Stimulated activated CD8-positive, alpha-beta memory T cell treated with anti-CD3 and anti-CD28 coated beads, Interleukin-4, amount 100 ng/mL, for 4 hours (primary cell): Measurements from ENCODE around the gene D2HGDH.
"Not testable (repeated sequence)": the region's sequence is repeated elsewhere in the genome, so short reads cannot be mapped to it uniquely, and the experiment has no call there.

Source experiments
- DNase-seq, 2 donors: peaks; one replicate each; pipeline ENCODE4 v3.0.0-alpha.2; 2020; ENCODE audit warnings: low read depth in 2 of 2, low spot score in 1 of 2

Gene D2HGDH

DNA sequence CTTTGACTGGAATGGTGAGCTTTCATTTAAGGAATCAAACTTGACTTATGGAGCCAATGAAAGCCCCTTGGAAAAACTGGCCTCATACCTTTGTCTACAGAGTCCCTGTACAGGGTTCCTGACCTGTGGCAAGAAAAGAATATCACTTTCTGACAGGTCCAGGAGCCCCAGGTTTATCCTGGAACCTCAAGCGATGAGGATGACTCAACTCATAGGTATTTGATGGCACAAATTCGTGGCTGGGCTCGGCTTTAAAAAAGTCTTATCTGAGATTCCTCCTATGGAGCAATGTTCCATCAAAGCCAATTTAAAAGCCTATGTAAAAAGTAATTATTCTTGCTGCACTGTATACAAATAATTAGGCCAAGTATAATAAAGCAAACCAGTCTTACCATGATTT is 57.0 kb downstream of the D2HGDH start:
- DNase-seq: not testable (repeated sequence)

DNA sequence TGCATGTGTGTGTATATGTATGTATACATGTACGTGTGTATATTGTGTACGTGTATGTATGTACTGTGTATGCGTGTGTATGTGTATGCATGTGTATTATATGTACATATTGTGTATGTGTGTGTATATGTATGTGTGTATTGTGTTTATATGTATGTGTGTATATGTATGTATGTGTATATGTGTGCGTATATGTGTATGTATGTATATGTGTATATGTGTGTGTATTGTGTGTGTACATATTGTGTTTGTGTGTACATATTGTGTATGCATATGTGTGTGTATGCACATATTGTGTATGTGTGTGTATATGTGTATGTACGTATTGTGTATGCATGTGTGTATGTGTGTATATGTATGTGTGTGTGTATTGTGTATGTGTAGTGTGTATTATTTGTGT is 59.0 kb downstream of the D2HGDH start:
- DNase-seq: no peak

DNA sequence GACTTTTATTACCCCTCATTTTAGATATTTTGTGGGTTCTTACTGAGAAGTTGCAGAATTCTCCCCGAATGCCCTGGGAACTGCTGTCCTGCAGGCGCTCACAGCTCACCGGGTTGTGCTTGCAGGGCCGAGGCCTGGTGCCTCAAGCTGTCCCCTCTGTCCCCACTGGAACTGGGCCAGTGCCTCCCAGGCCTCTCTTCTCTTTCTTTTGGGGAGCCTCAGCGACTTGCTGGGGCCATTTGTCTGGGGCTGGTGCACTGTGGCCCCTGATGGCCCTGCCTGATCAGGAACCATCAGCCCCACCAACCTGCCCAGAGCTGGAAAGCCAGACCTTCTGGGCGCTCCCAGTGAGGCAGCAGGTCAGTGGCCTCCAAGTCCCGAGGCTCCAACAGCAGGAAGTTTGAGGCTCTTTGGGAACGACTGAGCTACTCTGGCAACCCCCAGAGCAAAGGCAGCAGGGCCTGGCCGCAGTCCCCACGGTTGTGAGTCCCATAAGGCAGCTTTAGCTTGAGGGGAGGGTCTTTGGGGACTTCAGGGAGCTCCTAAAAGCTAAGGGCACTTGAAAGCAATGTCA is 59.9 kb downstream of the D2HGDH start:
- no peak for DNase-seq

DNA sequence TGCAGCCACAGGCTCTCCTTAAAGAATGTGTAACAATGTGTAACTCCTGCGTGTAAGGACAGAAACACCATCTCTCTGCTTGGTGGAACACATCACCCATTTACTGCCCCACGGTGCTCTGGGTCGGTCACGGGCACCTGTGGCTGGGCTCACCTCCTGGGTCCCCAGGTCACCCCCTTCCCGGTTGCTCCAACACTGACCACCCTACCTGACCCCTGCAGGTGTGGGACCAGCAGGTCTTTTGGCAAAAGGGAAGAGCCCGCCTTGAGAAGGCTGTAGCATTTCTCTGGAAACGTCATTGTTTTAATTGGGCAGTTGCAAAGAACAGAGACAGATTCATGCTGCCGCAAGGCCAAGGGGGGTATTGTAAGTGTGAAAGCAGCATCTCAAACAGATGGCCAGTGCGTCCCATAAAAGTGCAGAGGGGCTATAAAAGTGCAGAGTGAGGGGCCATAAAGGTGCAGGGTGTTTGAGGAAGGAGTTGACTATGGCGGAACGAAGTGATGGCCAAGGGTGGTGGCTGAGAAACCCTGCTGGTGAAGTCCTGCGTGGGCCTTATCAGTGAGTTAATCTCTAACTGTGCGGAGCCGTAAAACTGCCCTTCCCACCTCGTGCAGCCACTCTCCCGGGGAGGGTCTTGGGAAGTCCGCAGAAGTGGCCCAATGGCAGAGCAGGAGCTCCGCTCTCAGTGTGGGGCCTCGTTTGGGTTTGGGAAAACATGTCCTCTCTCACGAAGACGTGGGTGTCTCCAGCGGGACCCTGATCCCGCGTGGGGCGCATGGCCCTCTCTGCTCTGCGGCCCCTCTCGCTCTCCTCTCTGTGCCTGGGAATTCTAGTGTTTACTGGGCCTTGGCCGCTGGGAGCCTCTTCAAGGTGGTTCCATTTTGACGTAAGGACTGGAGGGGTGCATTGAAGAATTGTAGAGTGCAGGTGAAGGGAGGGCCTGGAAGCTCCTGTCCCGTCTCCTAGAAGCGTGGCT is 60.9 kb downstream of the D2HGDH start:
- DNase-seq: no peak

DNA sequence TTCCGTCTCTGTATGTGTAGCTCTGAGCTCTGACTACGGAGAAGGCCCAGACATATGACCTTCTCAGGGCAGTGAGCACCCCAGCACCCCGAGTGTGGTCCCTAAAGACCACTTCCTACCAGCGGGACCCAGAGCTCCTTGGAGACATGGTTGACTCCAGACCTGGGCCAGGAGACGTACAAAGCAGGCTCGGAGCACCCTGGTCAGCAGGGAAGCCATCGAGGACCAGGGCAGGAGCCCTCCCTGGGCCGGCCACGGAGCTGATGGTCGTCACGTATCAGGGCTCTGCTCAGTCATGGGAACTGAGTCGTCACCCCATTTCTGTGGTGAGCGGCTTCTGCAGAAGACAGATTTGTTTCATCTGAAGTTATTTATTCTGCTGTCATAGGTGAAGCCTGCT is 61.8 kb downstream of the D2HGDH start:
- no peak for DNase-seq

DNA sequence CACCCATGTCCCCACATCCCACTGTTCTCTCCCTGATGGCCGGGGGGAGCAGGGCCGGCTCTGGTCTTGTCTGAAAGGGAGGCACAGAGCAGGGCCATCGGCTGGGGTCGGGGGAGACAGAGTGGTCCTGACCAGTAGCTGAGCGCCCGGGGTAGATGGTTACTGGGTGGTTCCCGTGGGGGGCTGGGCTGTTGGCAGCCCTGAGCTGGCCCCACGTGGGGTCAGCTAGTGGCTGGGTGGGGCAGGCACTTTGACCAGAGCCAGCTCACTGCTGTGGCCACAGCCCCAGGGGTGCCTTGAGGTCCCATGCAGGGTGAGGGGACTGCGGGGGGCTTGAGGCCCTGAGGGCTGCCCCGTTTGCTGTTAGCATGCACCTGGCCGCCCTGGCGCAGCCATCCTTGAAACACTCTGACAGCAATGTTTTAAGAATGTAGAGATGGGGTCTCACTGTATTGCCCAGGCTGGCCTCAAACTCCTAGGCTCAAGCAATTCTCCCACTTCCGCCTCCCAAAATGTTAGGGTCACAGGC is 62.2 kb downstream of the D2HGDH start:
- no peak for DNase-seq

DNA sequence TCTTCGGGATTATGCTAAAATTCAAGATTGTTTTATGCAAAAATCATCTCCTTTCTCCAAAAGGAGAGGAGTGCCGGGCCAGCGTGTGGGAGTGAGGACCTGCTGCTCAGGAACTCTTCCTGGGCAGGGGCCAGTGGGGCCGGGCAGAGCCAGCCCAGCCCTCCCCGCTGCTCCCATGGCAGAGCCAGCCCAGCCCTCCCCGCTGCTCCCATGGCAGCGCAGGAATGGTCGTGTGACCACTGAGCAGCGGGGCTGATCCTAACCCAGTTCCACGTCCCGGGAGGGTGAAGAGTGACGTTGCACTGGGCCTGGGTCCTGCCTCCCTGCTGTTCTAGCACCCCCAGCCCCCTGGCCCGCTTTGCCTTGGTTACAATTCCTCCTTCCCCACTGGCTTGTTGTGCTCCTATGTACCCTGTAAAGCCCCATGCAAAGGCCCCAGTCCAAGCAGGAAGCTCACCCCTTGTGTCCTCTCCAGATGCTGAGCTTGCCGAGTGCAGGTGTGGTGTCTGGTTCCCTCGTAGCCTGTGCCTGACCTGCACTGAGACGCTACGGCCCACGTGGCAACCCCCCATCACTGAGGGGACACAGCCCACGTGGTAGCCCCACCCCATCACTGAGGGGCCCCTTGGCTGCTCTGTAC is 63.1 kb downstream of the D2HGDH start:
- DNase-seq: no peak

DNA sequence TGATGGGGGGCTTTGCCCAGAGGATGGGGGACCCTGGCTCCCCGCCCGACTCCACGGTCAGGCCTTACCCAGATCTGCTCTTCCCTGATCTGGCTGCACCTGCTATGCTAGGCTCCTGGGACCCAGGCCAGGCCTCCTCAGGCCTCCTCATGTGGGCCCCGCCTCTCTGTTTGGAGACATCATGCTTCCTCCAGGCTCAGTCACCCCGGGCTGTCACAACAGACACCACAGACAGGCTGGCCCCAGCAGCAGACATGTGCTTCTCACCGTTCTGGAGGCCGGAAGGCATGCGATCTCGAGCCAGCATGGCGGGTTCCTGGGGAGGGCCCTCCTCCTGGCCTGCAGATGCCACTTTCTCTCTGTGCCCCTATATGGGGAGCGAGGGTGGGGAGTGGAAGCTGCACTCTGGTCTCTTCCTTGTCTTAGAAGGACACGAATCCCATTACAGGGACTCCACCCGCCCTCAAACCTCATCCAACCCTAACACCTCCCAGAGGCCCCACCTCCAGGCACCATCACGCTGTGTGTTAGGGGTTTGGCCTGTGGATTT is 63.7 kb downstream of the D2HGDH start:
- DNase-seq: no peak

DNA sequence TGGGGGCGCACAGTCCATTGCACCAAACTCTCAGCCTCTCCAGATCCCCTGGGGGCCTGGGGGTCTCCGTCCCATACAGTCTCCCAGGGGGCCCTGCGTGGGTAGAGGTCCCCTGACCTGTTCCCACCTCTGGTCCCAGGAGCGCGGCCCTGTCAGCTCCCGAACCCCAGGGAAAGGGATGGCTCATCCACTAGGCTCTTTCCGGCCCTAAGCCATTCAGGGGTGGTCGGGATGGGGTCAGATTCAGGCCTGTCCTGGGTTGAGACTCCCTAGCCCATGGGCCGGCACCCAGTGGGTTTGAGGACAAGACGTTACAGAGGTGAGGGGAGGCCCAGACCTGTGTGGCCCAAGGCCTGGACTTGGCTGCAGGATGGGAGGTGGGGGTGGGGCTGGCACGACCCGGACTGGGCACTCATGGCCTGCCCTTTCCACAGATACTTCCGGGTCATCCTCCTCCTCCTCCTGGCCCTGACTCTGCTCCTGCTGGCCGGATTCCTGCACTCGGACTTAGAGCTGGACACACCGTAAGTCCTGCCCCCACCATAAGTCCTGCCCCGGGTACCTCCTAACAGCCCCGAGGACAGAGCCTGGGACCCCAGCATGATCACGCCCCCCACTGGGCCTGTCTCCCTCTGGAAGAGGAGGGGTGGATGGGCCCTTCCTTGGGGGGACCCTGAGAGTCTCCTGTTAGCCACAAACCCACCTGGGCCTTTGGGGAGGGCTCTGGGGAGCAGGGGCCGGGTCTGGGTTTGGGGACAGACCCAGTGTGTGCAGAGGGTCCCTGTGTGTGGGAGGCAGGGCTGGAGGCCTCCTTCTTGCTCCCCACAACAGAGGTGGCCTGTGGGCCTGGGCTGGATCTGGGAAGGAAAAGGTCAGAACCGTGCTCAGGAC is 64.4 kb downstream of the D2HGDH start:
- no peak for DNase-seq

DNA sequence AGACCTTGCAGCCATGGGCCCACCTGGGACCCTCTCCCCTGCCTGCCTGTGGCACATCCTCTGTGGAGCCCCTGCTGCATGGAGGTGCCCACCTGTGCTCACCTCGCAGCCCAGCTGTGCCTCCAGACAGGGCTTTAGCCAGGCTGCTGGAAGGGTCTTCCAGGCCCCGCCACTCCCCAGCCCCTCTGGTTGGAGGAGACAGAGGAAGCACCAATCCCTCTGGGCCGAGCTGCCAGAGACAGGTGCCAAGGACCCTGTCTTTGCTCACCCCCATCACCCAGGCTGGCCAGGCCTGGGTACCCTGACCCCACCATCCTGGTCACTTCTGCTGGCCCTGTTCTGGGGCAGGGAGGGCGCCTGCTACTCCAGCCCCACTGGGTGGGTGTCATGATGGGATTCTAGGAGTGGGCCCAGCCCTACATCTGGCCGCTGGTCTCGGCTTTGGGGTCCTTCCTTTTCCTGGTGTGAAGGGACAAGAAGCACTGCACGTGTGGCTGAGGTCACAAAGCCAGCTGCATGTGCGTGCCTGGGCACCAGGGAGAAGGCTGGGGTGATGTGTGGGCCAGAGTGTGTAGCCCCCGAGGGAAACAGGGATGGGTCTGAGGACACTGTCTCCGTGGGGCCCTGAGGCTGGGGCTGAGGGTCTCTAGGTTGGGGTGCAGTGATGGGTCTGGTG is 65.2 kb downstream of the D2HGDH start:
- DNase-seq: no peak

DNA sequence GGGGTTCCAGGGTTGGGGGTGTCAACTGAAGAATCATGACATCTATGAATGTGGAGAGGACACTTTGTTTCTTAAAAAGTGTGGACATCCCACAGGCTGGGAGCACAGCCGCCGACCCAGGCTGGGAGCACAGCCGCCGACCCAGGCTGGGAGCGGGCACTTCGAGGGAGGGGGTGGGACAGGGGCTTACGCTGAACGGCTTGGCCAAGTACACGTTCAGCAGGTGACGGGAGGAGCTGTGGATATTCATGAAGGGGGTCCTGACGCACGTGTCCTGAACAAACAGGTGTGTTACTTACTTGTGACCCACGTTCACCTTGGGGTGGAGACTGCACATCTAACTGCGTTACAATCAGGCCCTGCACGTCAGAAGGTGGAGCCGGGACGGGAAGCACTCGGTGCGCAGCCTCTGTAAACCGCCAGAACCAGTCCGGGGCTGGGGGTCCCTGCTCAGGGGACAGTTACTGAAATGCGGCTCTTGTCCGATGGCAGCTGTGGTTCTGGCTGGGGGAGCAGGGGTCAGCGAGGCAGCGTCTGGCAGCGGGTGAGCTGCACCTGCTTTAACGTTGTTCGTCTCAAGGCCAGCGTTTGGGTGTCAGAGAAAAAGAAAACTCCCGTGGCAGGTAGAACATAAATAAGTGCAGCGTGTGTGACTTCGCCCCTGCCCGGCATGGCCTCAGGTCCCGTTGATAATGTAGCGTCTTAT is 65.9 kb downstream of the D2HGDH start:
- not testable (repeated sequence) for DNase-seq

DNA sequence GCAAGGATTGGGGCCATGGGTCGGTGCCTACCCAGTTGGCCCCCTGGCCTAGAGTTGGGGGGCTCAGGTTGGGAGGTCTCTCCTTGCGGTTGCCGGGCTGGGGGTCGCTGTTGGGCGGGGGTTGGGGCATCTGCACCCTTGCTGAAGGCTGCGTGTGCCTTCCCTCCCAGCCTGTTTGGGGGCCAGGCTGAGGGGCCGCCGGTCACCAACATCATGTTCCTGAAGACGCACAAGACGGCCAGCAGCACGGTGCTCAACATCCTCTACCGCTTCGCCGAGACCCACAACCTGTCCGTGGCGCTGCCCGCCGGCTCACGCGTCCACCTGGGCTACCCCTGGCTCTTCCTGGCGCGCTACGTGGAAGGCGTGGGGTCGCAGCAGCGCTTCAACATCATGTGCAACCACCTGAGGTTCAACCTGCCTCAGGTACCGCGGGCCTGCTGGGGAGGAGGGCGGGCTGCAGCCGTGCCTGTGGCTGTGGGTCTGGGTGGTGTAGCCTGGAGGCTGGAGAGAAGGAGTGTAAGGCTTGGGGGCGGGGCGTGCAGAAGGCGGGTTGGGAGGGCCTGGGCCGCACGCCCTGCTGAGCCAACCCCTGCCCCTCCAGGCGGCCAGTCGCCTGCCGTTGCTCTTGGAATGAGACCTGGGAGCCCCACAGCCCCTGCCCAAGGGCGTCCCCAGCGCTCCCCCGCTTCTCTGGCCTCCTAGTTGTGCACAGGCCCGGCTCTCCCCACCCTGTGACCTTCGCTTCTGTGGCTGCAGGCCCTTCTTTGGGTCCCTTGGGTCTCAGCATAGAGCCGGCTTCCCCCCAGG is 67.4 kb downstream of the D2HGDH start:
- no peak for DNase-seq

DNA sequence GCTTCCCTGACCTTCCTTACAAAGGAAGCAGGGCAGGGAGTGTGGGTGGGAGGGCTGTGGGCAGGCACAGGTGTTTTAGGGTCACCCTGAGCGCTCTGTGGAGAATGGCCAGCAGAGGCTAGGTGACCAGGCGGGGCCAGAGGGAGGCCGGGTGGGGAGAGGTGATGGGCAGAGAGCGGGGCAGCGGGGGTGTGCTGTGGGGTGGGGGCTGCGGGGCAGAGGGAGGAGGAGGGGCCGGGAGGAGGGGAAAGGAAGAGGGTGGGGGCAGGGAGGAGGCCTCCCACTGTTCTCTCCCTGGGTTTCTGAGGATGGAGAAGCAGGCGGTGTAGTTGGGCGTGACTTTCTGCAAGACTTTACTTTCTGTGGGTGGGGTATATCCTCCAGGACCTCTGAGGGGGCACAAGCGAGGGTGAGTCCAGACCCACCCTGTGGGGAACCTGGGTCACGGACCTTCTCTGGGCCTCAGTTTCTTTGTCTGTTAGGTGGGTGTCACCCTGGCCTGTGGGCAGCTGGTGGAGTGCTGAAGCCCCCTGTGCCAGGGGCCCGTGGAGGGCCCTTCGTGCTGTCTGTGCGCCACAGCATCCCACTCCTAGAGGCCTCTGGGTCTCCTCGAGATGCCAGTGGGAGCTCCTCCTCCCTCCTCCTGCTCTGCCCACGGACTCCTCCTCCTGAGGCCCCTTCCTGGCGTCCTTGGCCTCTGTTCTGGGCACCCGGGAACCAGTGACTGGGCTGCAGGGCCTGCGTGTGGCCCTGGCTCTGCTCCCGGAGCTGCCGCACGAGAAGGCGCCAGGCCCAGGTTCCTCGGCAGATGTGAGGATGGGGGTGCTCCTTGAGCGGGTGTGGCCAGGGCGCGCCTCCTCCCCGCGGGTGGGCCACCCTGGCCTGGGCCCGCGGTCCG is 68.2 kb downstream of the D2HGDH start:
- no peak for DNase-seq

DNA sequence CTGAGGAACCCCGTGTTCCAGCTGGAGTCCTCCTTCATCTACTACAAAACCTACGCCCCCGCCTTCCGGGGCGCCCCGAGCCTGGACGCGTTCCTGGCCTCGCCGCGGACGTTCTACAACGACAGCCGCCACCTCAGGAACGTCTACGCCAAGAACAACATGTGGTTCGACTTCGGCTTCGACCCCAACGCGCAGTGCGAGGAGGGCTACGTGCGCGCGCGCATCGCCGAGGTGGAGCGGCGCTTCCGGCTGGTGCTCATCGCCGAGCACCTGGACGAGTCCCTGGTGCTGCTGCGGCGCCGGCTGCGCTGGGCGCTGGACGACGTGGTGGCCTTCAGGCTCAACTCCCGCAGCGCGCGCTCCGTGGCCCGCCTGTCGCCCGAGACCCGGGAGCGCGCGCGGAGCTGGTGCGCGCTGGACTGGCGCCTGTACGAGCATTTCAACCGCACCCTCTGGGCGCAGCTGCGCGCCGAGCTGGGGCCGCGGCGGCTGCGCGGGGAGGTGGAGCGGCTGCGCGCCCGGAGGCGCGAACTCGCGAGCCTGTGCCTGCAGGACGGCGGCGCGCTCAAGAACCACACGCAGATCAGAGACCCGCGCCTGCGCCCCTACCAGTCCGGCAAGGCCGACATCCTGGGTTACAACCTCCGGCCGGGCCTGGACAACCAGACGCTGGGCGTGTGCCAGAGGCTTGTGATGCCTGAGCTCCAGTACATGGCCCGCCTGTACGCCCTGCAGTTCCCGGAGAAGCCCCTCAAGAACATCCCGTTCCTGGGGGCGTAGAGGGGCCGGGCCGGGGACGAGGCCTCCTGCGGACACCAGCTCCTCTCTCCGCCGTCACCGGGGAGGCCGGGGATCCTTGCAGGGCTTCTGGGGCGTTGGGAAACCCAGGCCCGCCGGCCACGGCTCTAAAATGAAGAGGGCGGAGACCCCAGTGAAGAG is 69.2 kb downstream of the D2HGDH start:
- DNase-seq: no peak

DNA sequence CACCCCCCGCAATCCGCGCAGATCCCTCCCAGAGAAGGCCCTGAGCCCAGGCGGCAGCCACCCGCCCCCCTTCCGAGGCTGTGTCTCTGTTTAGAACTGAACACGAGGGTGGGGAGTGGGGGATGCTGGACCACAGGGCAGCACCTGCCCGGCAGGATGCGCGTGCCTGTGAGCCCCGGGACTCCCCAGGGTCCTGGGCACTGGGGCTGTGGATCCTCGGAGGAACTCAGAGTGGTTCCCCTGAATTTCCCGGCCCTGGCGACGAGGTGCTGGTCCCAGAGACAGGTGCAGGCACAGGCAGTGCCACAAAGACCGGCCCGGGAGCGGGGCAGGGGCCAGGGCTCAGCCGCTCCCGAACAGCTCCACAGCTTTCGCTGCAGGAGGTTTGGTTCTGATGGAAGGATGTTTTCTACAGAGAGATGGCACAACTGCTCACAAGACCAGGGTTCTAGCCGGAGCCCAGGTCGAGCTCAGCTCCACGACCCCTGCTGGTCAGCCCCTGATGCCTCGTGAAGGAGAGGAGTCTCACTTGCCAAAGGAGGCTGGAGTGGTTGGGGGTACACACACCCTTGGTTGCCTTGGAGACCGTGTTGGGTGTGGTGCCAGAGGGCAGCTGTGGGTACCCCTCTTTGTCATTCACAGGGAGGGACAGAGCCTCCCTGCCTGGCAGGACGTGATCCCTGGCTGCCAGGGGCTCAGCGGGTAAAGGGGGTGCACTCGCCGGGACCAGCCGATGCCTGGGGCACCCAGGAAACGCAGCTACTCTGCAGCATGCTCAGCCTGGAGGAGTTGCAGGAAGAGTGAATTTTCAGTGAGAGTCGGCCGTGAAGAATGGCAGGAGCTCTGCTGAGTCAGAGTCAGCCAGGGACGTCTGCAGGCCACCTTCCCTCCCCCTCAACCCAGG is 70.1 kb downstream of the D2HGDH start:
- no peak for DNase-seq
